Thoracic aorta (tissue), 2 donors: Measurements from ENCODE around the gene PVALEF. TPM values are rescaled to one million over a fixed set of nuclear protein-coding genes. Genes with fewer than 3 reads are reported as not detected.

ENCODE experiments used
- ATAC-seq: fragments of 150-250 bp; one replicate; pipeline ENCODE4 v1.8.0; 2017; ENCODE audit warnings: low read depth; ENCODE audit not compliant: insufficient number of reproducible peaks, low FRiP score
- DNase-seq: peaks from one replicate; pipeline ENCODE4 v3.0.0-alpha.2; 2020; ENCODE audit warnings: low spot score
- H3K27ac ChIP-seq, 2 donors: fragments of 200-600 bp; sonication (generic); 1 replicate in 1 of 2; 2 replicates in 1 of 2; pipeline ENCODE4 v1.5.1; 2016; ENCODE audit warnings: mild to moderate bottlenecking in 2 of 2, moderate library complexity in 2 of 2
- H3K27me3 ChIP-seq: fragments of 200-600 bp; sonication (generic); replicated peaks from 2 replicates; pipeline ENCODE4 v1.6.0; 2016; ENCODE audit warnings: mild to moderate bottlenecking; ENCODE audit not compliant: insufficient read depth
- H3K36me3 ChIP-seq: fragments of 200-600 bp; sonication (generic); one replicate; pipeline ENCODE4 v1.5.1; 2016
- H3K4me1 ChIP-seq, 2 donors: fragments of 200-600 bp; sonication (generic); 1 replicate in 1 of 2; 2 replicates in 1 of 2; pipeline versions ENCODE4 v1.5.1 to v1.6.0; 2016; ENCODE audit warnings: low read depth in 2 of 2, mild to moderate bottlenecking in 1 of 2; ENCODE audit not compliant: control insufficient read depth in 1 of 2
- H3K4me3 ChIP-seq: fragments of 200-600 bp; sonication (generic); 2 replicates; pipeline ENCODE4 v1.5.1; 2016; ENCODE audit warnings: mild to moderate bottlenecking
- H3K9me3 ChIP-seq: fragments of 200-600 bp; sonication (generic); 2 replicates; pipeline ENCODE4 v1.5.1; 2016
- total RNA-seq, 2 donors: library from RNA; depleted of rRNA; stranded (reverse); fragments of >200 nt; gene quantifications; one replicate each; pipeline versions ENCODE4 v1.1.0 to v1.2.3, GENCODE V29; 2016
- TF ChIP-seq, protein P1 (sequence below): fragments of 200-600 bp; sonication (generic); IDR thresholded peaks from one replicate; pipeline ENCODE4 v1.5.1; 2019; ENCODE audit warnings: antibody characterized with exemption

Gene PVALEF
- total RNA-seq, result not detected

DNA sequence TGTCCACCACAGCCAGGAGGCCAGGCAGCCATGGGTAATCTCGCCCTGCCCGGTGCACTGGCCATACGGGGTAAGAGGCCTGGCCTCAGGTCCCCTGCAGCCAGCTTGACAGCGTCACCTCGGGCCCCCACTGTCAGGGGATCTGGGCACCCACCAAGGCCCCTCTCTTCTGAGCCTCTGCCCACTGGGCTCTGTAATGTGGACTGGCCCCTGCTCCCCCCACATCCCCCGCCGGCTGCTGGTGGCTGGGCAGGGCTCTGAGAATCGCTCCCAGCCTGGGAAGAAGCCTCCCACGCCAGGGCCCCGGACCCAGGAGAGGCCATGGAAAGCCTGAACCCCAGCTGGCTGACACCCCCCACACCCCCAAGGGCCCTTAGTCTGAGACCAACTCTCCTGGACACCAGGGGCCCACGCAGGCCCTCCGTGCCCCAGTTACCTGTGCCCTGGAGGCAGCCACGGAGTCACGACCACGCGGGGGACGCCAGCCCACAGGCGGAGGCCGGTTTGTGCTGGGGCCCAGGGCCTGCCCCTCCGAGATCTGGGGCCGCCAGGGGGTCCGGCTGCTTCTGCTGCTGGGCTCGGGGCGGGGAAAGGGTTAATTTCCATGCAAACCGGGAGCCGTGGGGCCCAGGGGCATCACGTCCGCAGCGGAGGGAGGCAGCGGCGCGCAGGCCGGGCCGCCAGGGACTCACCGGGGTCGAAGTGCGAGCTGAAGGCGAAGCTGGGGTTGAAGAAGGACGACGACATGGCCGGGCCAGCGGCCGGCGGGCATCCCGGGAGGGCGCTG, at the start of gene PVALEF:
Gene PVALEF (plus strand): TSS at position 262 of the 787 bp plus-strand sequence. CDS start 15,720 bp downstream, outside the sequence.
- no peak for ATAC-seq
- H3K36me3 ChIP-seq, result no peaks in the 10 kb centered on the region
- no peaks in the 10 kb centered on the region for H3K27me3 ChIP-seq
- no peak for DNase-seq
- H3K4me1 ChIP-seq, result peaks cover 3 to 11% of the 10 kb centered on the region in 2 donors
- H3K4me3 ChIP-seq, result peak within 1 kb of the TSS; percentile 68
- TF ChIP-seq, protein P1, sequence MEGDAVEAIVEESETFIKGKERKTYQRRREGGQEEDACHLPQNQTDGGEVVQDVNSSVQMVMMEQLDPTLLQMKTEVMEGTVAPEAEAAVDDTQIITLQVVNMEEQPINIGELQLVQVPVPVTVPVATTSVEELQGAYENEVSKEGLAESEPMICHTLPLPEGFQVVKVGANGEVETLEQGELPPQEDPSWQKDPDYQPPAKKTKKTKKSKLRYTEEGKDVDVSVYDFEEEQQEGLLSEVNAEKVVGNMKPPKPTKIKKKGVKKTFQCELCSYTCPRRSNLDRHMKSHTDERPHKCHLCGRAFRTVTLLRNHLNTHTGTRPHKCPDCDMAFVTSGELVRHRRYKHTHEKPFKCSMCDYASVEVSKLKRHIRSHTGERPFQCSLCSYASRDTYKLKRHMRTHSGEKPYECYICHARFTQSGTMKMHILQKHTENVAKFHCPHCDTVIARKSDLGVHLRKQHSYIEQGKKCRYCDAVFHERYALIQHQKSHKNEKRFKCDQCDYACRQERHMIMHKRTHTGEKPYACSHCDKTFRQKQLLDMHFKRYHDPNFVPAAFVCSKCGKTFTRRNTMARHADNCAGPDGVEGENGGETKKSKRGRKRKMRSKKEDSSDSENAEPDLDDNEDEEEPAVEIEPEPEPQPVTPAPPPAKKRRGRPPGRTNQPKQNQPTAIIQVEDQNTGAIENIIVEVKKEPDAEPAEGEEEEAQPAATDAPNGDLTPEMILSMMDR, result no peak
- H3K27ac ChIP-seq, result no peak within 1 kb of the TSS
- no peaks in the 10 kb centered on the region for H3K9me3 ChIP-seq

GRCh38 chr17:81115749-81116464, 49.4 kb upstream of the PVALEF start:
- H3K4me1 ChIP-seq, result no peaks in the 10 kb centered on the region
- DNase-seq (no peak), ATAC-seq (no peak)
- H3K9me3 ChIP-seq, result no peaks in the 10 kb centered on the region
- no peaks in the 10 kb centered on the region for H3K27me3 ChIP-seq
- H3K27ac ChIP-seq, result no peak overlapping the region
- no peak overlapping the region for H3K4me3 ChIP-seq
- no peaks in the 10 kb centered on the region for H3K36me3 ChIP-seq
- TF ChIP-seq, protein P1, result no peak

DNA sequence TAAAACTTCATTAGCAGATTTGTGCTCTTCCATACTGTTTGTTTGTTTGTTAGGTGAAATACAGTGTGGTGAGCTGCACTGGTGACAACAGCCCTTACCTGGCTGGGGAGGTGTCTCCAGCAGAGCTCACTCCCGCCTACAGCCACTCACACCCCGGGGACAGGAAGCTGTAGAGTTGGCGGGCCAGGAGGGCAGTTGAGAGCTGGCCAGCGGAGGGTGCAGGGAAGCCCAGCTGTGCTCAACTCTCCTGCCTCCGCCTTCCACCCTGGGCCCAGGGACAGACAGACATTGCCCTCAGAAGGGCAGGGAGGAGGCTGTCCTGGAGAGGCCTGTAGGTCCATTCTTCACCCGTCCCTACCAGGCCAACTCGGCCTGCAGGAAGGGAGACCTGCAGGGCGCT, 48.6 kb upstream of the PVALEF start:
- Histone ChIP-seq H3K36me3 (no peaks in the 10 kb centered on the region), H3K27me3 (no peaks in the 10 kb centered on the region), H3K9me3 (no peaks in the 10 kb centered on the region), H3K4me3 (no peak overlapping the region), H3K4me1 (no peaks in the 10 kb centered on the region), H3K27ac (no peak overlapping the region)
- ATAC-seq, result no peak
- no peak for DNase-seq
- TF ChIP-seq, protein P1, result no peak

- no peaks in the 10 kb centered on the region for H3K27me3 ChIP-seq
- DNase-seq (no peak), ATAC-seq (no peak)
- TF ChIP-seq, protein P1, result no peak
- H3K27ac ChIP-seq, result no peak overlapping the region
- no peak overlapping the region for H3K4me3 ChIP-seq
- no peaks in the 10 kb centered on the region for H3K36me3 ChIP-seq
- H3K9me3 ChIP-seq, result no peaks in the 10 kb centered on the region
- no peaks in the 10 kb centered on the region for H3K4me1 ChIP-seq
Measured at GRCh38 chr17:81117672-81118198, 47.6 kb upstream of the PVALEF start.
